GM19452 (cell line): ENCODE results near the gene WDR45B.

Experiments used
- ATAC-seq: cut with Tn5 transposase; IDR thresholded peaks from one replicate; pipeline ENCODE4 v1.9.1; 2021; ENCODE audit not compliant: unreplicated experiment

The WDR45B gene

GRCh38 chr17:82602487-82602886 is 45.8 kb downstream of the WDR45B start:
- ATAC-seq, result no peak

DNA sequence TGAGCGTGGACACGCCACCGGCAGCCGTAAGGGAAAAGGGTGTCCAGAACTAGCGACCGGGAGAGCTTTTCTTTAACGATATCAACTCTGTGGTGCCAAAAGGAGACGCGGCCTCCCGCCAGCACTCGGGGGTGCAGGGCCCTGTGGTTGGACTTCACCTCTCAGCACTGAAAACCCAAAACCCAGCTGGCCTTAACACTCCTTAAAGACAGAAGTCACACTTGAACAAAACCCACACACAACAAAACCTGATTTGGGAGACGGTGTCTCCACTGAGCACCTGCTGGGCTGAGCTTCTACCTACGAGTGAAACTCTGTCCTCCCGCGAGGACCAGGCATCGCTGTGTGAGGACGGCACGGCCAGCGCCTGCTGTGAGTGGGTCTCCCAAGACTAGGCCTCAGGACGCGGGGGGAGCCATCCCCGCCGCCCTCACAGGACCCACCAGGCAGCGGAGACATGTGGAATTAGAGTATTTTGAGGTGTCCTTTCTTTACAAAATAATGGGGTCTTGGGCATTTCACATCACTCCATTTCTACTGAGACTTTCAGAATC is 46.7 kb downstream of the WDR45B start:
- no peak for ATAC-seq

DNA sequence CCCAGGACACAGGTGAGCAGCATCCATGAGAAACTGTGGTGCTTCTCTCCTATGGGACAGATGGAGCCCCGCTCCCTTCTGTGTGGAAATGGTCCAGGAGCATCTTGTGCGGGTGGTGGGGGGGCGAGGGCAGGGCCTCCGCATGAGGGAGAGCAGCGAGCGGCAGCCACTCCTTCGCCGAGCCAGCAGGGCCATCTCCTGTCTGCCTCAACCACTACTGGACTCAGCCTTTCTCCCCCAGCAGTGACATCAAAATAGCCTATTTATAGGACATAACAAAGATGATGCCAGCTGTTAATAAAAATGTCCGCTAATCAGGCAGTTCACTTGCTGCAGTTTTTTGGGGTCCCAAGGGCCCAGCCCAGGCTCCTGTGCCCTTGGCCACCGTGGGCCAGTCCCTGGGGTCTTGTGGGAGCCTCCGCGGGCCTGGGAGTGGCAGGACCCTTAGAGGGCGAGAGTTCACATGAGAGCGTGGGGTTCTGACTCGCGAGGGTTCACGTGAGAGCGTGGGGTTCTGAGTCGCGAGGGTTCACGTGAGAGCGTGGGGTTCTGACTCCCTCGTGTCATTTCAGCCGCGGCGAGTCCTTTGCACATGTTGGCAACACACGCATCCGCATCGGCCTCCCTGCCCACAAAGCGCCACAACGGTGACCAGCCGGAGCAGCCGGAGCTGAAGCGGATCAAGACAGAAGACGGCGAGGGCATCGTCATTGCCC is 47.4 kb downstream of the WDR45B start:
- ATAC-seq, result no peak

- no peak for ATAC-seq
These were observed 48.3 kb downstream of the WDR45B start for GRCh38 chr17:82599674-82600661.

DNA sequence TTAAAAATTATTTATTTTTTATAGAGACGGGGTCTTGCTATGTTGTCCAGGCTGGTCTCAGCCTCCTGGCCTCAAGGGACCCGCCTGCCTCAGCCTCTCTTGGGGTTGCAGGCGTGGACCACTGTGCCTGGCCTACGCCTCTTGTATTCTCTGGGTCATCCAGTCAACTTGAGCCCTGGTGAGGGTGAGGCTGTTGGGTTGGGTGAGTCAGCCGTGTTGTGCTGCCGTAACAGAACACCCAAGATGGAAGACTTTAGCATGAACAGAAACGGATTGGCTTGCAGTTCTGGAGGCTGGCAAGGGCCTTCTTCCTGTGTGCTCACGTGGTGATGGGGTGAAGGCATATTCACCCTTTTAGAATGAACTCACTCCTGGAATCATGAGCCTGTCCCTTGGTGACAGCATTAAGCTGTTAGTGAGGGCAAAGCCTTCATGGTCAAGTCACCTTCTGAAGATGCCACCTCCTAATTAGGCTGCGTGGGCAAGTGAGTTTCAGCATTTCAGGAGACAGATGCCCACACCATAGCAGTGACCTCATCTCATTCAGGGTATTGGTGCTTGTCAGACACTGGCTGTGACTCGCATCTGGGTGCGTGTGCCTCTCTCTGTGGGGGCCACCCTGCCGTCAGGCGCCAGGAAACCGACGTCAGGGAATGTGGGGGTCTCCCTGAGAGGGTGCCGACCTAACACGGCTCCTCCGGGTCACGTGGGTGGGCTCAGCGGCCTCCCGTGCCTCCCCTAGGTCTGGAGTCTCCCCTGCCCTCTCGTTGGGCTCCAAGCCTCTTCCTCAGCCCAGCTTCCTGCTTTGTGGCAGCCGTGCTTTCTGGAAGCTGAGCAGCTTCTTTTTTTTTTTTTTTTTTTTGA is 49.8 kb downstream of the WDR45B start:
- ATAC-seq, result no peak

GRCh38 chr17:82596837-82597672 is 51.2 kb downstream of the WDR45B start:
- ATAC-seq, result no peak

DNA sequence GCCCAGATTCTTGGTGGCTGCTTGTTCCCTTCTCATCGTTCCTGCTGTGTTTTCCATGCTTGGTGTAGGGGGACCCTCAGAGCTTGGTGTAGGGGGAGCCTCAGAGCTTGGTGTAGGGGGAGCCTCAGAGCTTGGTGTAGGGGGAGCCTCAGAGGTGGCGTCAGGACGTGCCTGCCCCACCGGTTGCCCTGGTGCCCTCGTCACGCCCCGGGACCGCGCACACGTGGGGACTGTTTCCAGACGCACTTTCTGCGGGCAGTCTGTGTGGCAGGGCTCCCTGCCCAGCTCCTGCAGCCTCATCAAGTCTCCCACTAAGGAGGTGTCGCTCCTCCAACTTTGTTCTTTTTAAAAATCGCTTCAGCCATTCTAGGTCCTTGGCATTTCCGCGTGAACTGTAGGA is 51.9 kb downstream of the WDR45B start:
- no peak for ATAC-seq

- no peak for ATAC-seq
These were observed 52.4 kb downstream of the WDR45B start for GRCh38 chr17:82595893-82596292.

DNA sequence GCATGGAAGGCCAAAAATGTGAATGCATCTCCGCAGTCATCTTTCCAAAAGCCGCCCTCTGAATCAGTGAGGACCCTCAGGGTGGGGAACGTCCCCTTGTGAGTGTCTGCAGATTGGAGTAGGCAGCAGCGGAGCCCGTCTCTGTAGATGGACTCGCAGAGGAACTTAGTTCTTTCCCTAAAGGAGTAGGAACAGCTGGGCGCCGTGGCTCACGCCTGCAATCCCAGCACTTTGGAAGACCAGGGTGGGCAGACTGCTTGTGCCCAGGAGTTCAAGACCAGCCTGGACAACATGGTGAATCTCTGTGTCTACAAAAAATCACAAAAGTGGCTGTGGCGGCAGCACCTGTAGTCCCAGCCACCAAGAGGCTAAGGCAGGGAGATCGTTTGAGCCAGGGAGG is 53.7 kb downstream of the WDR45B start:
- ATAC-seq, result no peak

- ATAC-seq, result no peak
These were observed 54.6 kb downstream of the WDR45B start for GRCh38 chr17:82593590-82594087.

DNA sequence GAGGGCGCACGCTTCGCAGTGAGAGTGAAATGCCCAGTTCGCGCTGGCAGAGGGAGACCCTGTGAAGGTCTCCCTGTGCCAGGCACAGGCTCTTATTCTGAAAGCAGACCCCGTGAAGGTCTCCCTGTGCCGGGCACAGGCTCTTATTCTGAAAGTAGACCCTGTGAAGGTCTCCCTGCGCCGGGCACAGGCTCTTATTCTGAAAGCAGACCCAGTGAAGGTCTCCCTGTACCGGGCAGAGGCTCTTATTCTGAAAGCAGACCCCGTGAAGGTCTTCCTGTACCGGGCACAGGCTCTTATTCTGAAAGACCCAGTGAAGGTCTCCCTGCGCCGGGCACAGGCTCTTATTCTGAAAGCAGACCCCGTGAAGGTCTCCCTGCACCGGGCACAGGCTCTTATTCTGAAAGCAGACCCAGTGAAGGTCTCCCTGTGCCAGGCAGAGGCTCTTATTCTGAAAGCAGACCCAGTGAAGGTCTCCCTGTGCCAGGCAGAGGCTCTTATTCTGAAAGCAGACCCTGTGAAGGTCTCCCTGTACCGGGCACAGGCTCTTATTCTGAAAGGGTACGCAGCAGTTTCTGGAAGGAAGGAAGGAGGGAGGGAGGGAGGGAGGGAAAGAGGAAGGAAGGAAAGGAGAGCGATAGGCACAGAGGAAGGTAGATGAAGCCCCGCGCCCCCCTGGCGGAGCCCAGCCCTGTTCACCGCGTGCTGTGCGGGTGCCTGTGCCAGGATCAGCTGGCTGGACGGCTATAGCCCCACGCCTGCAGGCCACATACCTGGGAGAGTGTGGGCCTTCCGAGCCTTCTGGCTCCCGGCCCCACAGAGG is 55.3 kb downstream of the WDR45B start:
- ATAC-seq, result no peak

GRCh38 chr17:82592289-82592766 is 55.9 kb downstream of the WDR45B start:
- ATAC-seq, result no peak

GRCh38 chr17:82590881-82591539 is 57.2 kb downstream of the WDR45B start:
- no peak for ATAC-seq

DNA sequence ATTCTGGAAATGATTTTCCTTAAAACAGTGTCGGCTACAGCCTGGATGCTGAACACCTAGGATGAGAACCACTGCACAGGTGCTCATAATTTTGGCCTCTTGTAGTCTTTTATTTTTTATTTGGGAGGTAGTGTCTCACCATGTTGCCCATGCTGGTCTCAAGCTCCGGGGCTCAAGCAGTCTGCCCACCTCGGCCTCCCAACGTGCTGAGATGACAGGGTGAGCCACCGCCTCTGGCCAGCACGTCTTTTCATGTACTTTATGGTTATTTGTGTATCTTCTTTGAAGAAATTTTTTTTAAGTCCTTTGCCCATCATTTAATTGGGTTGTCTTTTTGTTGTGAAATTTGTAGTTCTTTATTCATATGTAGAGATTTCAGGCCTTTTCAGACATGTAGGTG is 58.0 kb downstream of the WDR45B start:
- no peak for ATAC-seq

DNA sequence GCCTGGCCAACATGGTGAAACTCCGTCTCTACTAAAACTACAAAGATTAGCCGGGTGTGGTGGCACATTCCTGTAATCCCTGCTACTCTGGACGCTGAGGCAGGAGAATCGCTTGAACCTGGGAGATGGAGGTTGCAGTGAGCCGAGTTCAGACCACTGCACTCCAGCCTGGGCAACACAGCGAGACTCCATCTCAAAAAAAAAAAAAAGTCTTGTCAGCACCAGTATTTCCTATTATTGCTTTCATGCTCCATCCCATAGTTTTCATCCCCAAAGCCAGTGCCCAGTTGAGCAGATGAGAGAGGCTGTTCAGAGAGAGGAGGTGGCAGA is 58.4 kb downstream of the WDR45B start:
- ATAC-seq, result no peak

DNA sequence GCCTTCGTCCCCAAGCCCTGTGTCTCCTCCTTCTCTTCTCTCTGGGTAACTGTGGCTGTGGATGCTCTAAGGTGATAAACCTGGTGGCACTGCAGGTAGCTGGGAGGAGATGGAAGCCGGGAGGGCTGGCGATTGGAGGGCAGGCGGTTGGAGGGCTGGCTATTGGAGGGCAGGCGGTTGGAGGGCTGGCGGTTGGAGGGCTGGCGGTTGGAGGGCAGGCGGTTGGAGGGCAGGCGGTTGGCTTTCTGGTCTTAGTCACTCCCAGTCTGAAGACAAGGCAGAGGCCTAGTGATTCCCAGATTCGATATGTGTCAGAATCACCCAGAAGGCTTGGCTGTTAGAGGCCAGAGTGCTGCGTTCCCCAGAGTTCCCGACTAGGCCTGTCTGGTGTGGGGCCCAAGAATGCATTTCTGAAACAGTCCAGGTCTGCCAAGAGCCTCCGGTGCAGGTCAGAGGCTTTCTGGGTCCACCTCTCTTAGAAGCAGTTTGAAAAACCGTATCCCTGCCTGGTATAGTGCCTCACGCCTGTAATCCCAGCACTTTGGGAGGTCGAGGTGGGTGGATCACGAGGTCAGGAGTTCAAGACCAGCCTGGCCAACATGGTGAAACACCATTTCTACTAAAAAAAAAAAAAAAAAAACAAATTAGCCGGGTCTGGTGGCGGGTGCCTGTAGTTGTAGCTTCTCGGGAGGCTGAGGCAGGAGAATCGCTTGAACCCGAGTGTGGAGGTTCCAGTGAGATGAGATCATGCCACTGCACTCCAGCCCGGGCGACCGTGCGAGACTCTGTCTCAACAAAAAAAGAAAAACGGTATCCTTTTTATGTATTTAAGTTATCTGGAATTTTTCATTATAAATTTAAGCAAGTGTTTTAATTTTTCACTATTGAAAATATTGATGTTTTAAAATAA is 59.7 kb downstream of the WDR45B start:
- no peak for ATAC-seq
